SIG-M5 treated with dmso at 0.1 percent for 504 hours (cell line): ENCODE measurements around the gene SPEF2.

Experiments used
- DNase-seq: peaks from one replicate; lab custom pipeline; 2025; ENCODE audit not compliant: unreplicated experiment; lab: John Stamatoyannopoulos, UW

The SPEF2 gene

DNA sequence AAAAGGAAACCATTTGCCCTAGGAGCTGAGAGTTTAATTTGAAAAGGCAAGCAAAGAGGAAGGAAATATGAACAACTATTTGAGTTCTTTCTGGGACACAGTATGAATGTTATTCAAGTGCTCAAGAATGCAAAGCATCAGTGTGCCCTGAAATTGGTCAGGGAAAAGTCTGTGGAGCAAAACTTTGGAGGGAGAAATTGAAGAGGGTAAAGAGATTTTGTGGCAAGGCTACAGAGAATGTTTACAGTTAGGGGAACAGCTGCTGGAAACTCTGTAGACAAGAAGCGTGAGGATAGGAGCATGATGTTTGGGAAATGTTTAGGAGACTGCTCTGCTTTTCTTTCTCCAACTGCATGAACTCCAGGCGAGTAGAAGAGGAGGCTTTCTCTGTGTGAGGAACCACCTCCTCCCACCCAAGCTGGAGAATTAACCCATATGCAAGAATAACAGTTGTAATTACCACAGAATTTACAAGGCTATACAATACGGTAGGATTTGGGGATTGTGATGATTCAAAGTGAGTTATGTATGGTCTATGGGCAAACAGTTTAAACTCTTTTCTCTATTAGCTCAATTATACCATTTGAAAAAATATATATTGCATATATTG is 163.6 kb downstream of the SPEF2 start:
- no peak for DNase-seq

- DNase-seq = no peak
These were observed 165.9 kb downstream of the SPEF2 start for GRCh38 chr5:35783551-35783950.

- DNase-seq = peak; percentile 75
These were observed 168.0 kb downstream of the SPEF2 start for GRCh38 chr5:35785601-35786085.

DNA sequence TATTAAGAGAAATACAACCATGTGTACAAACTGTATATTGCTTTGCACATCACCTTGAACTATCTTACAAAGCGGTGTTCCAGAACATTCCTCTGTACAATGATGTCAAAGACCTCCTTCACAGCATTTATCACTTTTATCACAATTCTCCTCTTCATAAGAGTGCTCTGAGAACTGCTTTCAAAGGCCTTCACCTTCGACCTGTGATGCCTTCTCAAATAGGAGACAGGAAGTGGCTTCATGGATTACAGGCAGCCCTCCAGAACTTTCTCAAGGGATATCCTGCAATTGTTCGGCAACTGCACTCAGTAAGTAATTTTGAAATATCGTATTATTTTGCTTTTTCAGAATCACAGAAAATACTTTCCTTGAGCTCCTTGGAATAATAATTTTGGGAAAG is 171.1 kb downstream of the SPEF2 start:
- DNase-seq = no peak

DNA sequence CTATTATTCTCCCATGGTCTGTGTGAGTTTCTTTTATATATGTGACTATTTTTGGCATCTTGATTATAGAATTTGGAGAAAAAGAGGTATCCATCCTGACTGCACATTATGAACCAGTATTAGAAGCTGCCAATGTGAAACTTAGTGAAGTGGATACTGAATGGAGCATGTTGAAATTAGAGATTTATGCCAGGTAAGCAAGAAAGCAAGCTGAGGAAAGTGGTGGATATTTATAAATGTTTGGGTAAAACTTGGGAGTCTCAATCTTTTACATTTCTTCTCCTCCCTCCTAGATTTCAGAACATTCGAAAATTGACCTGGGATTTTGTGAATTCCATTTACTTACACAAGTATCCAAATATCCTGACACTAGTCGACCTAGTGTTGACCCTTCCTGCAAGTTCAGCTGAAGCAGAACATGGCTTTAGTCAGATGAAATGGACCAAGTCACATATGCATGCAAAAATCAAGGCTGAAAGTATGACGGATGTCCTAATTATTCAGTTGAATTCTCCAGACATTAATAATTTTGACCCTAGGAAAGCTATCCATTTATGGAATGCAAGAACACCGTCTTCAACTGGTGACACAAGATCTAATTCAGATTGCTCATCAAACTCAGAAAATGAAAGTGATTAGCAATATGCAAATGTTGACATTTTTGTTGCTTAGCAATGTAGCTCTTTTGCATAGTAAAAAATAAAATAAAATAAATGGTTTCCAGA is 172.2 kb downstream of the SPEF2 start:
- DNase-seq = no peak

DNA sequence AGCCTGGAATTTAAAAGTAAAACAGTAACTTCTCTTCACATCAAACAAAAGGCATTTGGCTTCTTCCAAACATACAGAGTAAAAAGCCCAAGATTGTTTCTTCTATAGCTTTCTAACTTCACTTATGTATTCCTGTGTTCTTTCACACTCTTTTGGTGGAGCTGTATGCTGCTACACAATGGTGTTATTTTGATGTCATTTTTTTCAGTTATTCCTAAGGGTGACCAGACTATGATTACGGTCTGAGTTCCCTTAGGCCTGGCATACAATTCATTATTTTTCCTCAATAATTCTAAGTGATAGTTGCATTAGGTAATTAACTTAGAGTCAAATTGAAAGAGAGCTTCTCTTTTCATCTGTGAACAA is 172.8 kb downstream of the SPEF2 start:
- DNase-seq = no peak

DNA sequence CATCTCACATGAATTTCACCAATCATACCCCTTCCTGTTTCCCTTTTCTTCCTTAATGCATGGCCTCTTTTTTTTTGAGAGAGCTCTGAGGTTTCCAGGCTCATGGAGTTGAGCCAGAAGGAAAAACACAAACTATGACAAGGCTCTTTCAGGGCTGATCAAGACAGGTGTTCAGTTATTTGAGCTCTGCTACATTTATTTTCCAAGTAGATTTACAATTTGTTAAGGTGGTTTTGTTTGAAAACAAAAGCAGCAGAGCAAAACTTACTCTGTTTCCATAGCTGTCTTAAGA is 176.6 kb downstream of the SPEF2 start:
- DNase-seq = no peak

- DNase-seq = no peak
These were observed 177.2 kb downstream of the SPEF2 start for GRCh38 chr5:35794684-35795375.

DNA sequence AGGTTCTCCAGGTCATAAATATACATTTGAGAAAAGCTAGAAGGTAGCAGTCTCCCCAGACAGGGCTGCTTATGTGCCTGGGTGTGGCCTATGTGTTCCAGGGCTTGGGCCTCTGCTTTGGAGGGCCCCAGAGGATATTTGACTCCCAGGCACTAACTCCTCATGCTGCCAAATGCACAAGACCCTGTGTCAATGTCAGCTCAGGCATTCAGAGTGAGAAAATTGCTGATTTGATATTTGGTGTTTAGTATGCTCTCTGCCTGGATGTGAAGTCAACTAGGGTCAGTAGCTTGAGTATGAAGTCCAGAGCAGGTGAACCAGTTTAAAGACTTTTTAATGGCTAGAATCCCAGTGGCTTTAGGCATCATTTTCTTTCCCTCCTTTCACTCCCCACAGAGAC is 181.5 kb downstream of the SPEF2 start:
- no peak for DNase-seq

- no peak for DNase-seq
These were observed 182.1 kb downstream of the SPEF2 start for GRCh38 chr5:35799753-35800152.

GRCh38 chr5:35803191-35803651 is 185.6 kb downstream of the SPEF2 start:
- no peak for DNase-seq

DNA sequence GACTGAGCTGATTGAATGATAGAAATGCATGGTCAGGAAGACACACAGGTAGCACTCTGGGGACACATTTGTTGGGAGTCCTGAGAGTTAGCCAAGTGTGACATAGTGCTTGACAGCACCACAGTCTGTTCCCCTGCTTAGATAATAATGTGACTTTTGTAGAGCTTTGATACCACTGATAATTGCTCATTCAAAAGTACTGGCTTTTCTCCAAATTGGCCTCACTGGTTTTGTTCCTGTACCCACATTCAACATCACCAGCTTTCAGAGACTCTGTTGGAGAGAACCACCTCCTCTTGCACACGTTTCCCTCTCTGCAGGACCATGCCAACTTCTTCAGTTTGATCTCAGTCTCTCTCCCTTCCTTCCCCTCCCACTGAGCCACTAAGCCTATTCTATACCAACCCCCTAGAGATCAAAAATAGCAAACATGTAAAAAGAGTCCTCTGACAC is 186.6 kb downstream of the SPEF2 start:
- DNase-seq = no peak

GRCh38 chr5:35804841-35805240 is 187.2 kb downstream of the SPEF2 start:
- no peak for DNase-seq

DNA sequence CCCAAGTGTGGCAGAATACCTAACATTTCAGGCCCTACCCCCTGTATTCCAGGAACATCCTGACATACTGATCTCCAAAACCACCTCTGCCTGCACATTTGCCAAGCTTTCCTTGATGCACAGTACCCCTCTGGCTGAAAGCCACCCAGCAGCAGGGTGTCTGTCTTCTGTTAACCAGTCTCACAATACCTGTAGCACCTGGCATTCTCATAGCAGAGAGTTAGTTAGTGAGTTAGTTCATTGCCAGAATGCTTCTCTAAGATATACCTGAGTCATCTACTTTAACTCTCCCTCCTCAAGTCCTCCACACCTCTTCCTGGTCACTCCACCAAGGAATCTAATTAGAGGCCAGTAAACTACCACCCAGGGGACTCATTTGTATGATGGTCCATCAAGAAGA is 192.9 kb downstream of the SPEF2 start:
- DNase-seq = no peak

GRCh38 chr5:35811108-35811741 is 193.6 kb downstream of the SPEF2 start:
- DNase-seq = no peak

- DNase-seq = no peak
These were observed 195.9 kb downstream of the SPEF2 start for GRCh38 chr5:35813521-35813920.

GRCh38 chr5:35815089-35815936 is 197.7 kb downstream of the SPEF2 start:
- DNase-seq = peak; percentile 65

- no peak for DNase-seq
These were observed 199.3 kb downstream of the SPEF2 start for GRCh38 chr5:35816881-35817521.

DNA sequence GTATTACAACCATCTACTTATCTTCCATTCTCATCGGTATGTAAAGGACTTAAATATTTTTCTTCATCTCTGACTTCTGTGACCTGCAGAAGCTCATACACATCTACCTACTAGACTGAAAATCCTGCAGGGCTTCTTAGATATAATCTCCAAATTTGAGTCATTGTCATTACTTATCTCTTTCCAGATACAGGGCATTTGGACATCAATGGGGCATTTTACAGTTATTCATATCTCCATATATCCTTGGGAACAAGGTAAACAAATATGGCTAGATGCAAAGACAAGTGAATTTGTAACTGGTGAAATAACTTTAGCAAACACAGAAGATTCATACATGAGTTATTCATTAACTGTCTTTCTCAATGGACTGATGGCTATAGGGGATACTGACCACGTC is 201.4 kb downstream of the SPEF2 start:
- DNase-seq = no peak

GRCh38 chr5:35819668-35820067 is 202.0 kb downstream of the SPEF2 start:
- peak; percentile 24 for DNase-seq
